ENCODE measurements around the gene TMC6.
A peak's percentile ranks its signal among the peaks of the same experiment; 100 is the strongest.

TMC6 gene

GRCh38 chr17:78134899-78135385 is 6.4 kb upstream of the TMC6 start:
- DNase-seq = no peak

- DNase-seq = peak; percentile 71
Observed at GRCh38 chr17:78133971-78134898, 5.7 kb upstream of the TMC6 start.

DNA sequence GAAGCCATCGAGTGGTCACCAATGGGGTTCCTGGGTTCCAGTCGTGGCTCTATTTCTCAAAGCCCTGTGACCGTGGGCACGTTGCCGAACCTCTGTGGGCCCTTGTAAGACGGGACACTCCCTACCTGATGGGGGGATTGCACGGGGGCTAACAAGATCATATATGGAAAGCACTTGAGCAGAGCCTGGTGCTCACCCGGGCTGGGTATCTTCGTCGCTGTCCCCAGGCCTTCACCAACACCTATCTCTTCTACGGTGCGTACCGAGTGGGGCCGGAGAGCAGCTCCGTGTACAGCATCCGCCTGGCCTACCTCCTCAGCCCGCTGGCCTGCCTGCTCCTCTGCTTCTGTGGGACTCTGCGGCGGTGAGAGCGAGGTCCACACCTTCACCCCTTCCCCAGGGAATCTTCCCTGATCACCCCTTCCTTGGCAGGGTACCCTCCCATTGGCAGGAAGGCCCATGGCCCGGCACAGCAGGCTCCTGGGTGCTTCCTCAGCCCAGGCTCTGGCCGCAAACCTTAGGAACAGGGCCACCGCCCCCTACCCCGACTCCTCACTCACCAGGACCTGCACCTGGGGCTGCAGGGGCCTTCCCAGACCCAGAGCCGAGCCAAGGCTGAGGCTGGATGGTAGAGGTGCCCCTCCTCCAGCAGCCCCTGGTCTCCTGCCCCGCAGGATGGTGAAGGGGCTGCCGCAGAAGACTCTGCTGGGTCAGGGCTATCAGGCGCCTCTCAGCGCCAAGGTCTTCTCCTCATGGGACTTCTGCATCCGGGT is 4.8 kb upstream of the TMC6 start:
- no peak for DNase-seq

GRCh38 chr17:78132767-78133178 is 4.2 kb upstream of the TMC6 start:
- no peak for DNase-seq

DNA sequence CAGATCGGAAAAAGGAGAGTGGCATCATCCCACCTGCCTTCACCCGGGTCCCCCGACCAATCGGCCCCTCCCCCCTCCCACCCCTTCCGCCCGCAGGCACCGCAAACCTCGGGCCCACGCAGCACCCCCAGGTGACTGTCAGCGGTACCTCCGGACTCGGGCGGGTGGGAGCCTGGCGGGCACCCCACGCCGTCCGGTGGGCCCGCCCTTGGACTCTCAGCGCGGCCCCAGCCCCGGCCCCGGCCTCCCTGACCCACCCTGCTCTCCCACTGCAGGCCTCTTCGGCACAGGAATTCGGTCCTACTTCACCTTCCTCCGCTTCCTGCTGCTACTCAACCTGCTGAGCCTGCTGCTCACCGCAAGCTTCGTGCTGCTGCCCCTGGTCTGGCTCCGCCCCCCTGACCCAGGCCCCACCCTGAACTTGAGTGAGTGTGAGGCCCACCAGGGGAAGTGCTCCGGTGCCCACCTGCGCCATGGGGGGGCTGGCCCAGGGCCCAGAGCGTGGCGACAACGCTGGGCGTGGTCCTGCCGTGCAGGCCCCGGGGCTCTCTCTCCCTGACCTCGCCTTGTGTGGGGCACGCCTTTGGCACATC is 3.6 kb upstream of the TMC6 start:
- DNase-seq = peak; percentile 20

DNA sequence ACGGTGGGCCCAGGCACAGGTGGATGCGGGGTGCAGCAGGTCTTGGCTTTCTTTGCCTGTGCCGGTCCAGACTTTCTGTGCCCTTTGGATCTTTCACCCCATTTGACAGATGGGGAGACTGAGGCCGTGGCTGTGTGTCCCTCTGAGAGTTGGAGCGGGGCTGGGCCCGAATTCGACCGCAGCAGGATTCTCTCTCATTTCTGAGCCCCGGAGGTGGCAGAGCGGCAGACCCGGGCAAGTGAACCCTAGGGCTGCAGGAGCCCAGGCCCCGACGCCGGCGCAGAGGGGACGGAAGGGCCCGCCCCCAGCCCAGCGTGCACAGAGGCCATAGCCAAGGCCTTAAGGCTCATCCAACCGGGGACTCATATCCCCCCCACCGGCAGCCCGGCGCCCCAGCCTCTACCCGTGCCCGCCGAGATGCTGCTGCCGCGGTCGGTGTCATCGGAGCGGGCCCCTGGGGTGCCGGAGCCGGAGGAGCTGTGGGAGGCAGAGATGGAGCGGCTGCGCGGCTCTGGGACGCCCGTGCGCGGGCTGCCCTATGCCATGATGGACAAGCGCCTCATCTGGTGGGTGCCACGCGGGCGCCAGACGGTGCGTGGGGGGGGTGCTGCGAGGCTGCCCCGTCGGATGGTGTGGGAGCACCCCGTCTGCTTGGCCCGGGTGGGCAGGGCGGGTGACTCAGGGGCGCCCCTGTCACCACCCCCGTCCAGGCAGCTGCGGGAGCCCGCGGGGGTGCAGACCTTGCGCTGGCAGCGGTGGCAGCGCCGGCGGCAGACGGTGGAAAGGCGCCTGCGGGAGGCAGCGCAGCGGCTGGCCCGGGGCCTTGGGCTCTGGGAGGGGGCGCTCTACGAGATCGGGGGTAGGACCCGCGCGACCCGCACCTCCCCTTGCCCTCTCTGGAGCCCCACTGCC is 2.9 kb upstream of the TMC6 start:
- no peak for DNase-seq

DNA sequence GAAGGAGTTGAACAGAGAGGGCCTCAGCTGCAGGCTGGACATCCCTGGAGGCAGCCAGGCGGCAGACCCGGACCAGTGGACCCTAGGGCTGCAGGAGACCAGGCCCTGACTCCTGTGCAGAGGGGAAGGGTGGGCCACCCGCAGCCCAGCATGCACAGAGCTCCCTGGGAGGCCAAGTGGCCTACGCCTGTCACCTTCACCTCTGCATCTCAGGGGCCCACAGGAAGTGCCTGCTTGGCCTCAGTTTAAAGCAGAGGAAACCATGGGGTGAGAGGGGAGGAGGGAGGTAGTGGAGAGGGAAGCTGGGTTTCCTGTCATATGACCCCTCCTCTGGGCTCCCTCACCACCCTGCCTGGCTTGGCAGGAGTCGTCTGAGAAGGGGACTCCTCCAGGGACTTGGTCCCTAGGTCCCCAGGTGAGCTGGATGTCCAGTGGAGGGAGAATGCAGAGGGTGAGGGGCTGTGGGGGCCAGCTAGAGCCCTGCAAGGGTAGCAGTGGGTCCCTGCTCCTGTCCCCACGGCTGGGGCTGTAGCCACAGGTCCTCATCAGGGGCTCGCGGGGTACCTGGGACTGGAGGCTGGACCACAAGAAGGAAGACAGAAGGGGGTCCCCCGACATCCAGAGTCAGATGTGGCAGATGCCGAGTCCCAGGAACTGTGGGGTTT is 2.0 kb upstream of the TMC6 start, which contains the start of gene TMC8:
TMC8 (plus strand) TSS at position 335 of the 665 bp plus-strand sequence. CDS start 818 bp downstream, outside the sequence.
- no peak for DNase-seq

- no peak for DNase-seq
Observed at GRCh38 chr17:78130090-78130436, 1.5 kb upstream of the TMC6 start.

DNA sequence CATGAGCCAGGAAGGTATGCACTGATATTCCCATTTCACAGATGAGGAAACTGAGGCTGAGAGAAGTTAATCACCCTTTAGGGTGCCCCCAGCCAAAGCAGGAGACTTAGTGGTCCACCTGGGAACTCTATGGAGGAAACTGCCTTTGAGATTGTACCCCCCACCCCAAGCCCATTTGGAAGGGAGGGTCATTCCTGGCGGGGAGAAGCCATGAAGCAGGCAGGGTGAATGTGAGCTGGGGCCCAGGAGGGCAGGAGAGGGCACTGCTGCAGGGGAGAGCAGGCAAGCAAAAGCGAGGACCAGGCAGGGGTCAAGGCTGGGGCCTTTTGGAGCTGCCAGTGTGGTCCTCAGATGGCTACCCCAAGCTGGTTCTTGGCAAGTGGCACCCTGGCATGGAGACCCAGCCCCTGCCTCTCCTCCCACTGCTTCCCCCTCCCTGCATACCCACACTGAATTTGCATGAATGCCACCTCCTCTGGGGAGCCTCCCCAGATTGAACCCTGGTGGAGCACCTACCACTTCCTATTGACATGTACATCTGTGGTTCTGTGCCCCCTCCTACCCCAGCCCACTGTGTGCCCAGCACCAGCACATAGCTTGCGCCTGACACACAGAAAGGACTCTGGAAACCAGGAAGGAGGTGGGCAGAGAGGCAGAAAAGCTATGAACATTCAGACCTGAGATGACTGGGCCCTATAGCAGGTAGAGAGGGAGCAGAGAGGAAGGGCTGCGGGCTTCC is 965 bp upstream of the TMC6 start:
- no peak for DNase-seq

DNA sequence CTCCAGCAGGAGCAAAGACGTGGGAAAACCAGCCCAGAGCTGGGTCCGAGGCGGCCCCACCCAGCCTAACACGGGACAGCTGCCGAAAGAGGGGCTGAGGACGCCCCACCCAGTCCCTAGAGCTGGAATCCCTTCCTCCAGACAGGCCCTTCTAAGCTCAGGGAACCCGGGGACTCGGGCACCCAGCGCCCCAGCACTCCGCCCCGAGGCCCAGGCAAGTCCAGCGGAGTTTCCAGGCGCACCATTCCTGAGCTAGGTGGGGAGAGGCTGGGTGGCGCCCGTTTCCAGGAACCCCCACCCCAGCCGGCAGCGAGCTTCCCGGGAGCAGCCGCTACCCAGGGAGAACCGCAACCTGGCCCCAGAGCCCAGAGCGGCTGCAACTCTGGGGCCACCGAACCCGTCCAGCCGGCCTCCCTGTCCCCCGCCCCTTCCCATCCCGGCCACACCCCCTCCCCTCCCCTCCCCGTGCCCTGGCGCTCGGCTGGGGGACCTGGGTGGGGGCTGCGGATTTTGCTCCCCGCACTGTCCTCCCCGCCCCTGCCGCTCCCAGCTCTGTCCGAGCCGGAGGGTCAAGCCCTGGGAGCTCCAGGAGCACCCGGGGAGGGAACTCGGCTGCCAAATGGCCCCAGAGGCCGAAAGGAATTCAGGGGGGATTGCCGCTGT is 536 bp downstream of the TMC6 start:
- peak; percentile 16 for DNase-seq

GRCh38 chr17:78127239-78127887 is 1.2 kb downstream of the TMC6 start:
- DNase-seq = no peak

- DNase-seq = no peak
Observed at GRCh38 chr17:78126895-78127238, 1.7 kb downstream of the TMC6 start.

DNA sequence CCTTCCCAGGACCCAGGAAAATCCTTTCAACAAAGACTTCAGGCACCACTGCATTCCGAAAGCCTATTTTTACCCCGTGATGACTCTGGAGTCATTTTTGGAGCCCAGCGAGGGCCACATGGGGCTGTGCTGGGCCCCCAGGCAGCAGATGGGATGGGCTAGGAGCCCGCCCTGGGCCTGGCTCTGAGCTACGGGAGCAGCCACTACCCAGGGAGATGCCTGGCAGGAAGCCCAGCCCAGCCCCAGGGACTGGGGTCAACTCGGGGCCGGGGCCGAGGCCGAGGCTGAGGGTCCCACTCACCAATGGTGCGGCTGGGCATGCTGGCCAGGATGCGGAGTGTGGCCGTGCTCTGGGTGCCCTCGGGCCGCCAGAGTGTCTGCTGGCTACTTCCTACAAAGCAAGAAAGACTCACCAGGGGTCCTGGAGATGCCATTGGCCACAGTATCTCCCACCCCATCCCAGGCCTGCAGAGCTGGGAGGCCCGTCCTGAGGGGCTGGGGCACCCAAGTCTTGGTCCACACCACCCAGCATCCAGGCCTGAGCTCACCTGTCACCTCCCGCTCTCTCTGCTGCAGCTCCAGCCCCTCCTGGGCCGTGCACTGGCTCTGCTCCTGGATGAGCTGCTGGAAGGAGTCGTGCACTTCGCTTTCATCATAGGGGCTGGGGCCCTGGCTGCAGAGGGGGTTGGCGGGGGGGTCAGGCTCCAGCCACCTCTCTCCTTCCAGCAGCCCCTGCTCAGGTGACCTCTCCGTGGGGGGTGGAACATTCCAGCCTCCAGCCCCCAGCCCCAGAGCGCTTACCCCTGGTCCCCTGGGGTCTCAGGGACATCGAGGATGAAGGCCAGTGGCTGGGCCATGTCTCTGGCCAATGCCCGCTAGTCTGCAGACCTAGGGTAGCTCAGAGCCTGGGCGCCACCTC is 2.3 kb downstream of the TMC6 start:
- no peak for DNase-seq

- no peak for DNase-seq
Observed at GRCh38 chr17:78125138-78125913, 3.2 kb downstream of the TMC6 start.

DNA sequence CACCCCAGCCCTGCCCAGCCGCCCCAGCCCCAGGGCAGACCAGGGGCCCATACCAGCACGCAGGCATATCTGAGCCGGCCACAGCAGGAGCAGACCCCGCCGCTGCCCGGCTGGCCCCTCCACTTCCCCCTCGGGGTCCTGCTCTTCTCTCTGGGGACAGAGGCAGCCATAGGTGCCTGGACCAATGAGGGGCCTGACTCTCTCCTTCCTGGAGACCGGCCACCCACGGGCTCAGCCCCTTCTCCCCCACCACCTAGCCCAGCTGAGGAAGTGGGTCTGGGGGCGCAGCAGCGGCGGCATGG is 3.8 kb downstream of the TMC6 start:
- DNase-seq = no peak

- no peak for DNase-seq
Observed at GRCh38 chr17:78124081-78124835, 4.3 kb downstream of the TMC6 start.

GRCh38 chr17:78123258-78123929 is 5.2 kb downstream of the TMC6 start:
- DNase-seq = no peak

Data from NCI-H526 treated with DMSO at 0.1 percent for 48 hours (cell line).